ENCODE data around the gene GLRX2. TPM values are rescaled to one million over a fixed set of nuclear protein-coding genes. Genes with fewer than 3 reads are reported as not detected.
"Not testable (repeated sequence)": the region's sequence is repeated elsewhere in the genome, so short reads cannot be mapped to it uniquely, and the experiment has no call there.

The GLRX2 gene
- total and polyA plus RNA-seq, 12 donors, result 27.6 to 64.9 (median 33.5) TPM

- TF ChIP-seq CTCF (IDR thresholded peaks at IDR 0.05), result no peak
- Histone ChIP-seq H3K27me3 (no peaks in the 10 kb centered on the region), H3K4me3 (peak overlapping the region; percentile 69 to 96 (median 82)), H3K4me1 (peaks cover 0 to 66% (median 48%) of the 10 kb centered on the region in 9 donors), H3K27ac (peak overlapping the region; percentile 94 to 99 (median 96)), H3K36me3 (no peaks in the 10 kb centered on the region), H3K9me3 (peaks cover 0 to 4% (median 0%) of the 10 kb centered on the region in 11 donors)
- WGBS, 2 donors, result 1 to 2% methylated on average over 37 of the region's 37 CpGs
- DNase-seq (peak; percentile 11 to 17), ATAC-seq (peak in 6 of 8 donors; percentile 4 to 20 (median 12))
- intact Hi-C loops (cut with DNase I), result loop anchor here in 5 of 10 donors (1.0 to 5.0 kb wide), 5 partner anchors 46 to 64 kb away; partner anchors contain the start of genes CDC73 (in 5 of the 5) and GLRX2 (in 1 of the 5)
Observed at GRCh38 chr1:193058529-193059281, 46.5 kb downstream of the GLRX2 start.

GRCh38 chr1:193054169-193054675 is 51.0 kb downstream of the GLRX2 start:
- no peak for TF ChIP-seq CTCF (IDR thresholded peaks at IDR 0.05)
- H3K27me3 ChIP-seq, result no peaks in the 10 kb centered on the region
- DNase-seq (no peak), ATAC-seq (no peak)
- WGBS, 2 donors, result 61 to 62% methylated on average over 4 of the region's 4 CpGs
- H3K36me3 ChIP-seq, result peaks cover 0 to 23% (median 6%) of the 10 kb centered on the region in 9 donors
- intact Hi-C loops (cut with DNase I), result no loop called here
- peaks cover 0 to 51% (median 27%) of the 10 kb centered on the region in 9 donors for H3K4me1 ChIP-seq
- no peak overlapping the region for H3K4me3 ChIP-seq
- H3K27ac ChIP-seq, result no peak overlapping the region
- H3K9me3 ChIP-seq, result no peaks in the 10 kb centered on the region

- ATAC-seq; intact Hi-C loops (cut with DNase I); H3K9me3 ChIP-seq; DNase-seq; H3K27me3 ChIP-seq; H3K27ac ChIP-seq; H3K4me3 ChIP-seq: not testable (repeated sequence)
- Histone ChIP-seq H3K4me1 (peaks cover 0 to 12% (median 0%) of the 10 kb centered on the region in 9 donors), H3K36me3 (peaks cover 0 to 68% (median 10%) of the 10 kb centered on the region in 9 donors)
- 94 to 95% methylated on average over 5 of the region's 5 CpGs for WGBS, 2 donors
Observed at GRCh38 chr1:193048913-193049312, 56.3 kb downstream of the GLRX2 start.

Small RNA genes within 50 kb of the gene (microRNA-seq; reads per million reads assigned to microRNA genes)
- 0 to 0.51 reads per million in 2 donors for gene MIR1278

Other genes with a start within 250 kb of the GLRX2 start
- gene UCHL5, start 46.1 kb downstream of the GLRX2 start, total RNA-seq, result 10 to 100 TPM; 25.7 to 45.2 (median 35.9) TPM
- 10 to 100 TPM; 13.3 to 18.4 TPM for gene UCHL5, start 46.1 kb downstream of the GLRX2 start, polyA plus RNA-seq
- 10 to 100 TPM; 43.6 to 62.9 (median 55.9) TPM for gene RO60, start 45.8 kb downstream of the GLRX2 start, total RNA-seq
- 1 to 10 TPM; 4.7 to 5.9 TPM for gene RO60, start 45.8 kb downstream of the GLRX2 start, polyA plus RNA-seq
- gene CDC73, start 16.6 kb upstream of the GLRX2 start, total RNA-seq, result 10 to 100 TPM; 47.9 to 70.2 (median 57.0) TPM
- gene CDC73, start 16.6 kb upstream of the GLRX2 start, polyA plus RNA-seq, result 10 to 100 TPM in 1 of 2 donors, 1 to 10 TPM in 1; 9.2 to 10.2 TPM
- 100 to 1,000 TPM in 1 of 10 donors, 10 to 100 TPM in 9; 19.0 to 102 (median 51.8) TPM for gene B3GALT2, start 81.2 kb upstream of the GLRX2 start, total RNA-seq
- gene B3GALT2, start 81.2 kb upstream of the GLRX2 start, polyA plus RNA-seq, result 10 to 100 TPM; 20.0 to 24.7 TPM

All from heart right ventricle (tissue), 16 donors.